Activated T-cell treated with anti-CD3 and anti-CD28 coated beads, Interleukin-2, amount 50 U/mL, for 24 hours (primary cell): ENCODE data around the gene SIMC1.
"Not testable (repeated sequence)": the region's sequence is repeated elsewhere in the genome, so short reads cannot be mapped to it uniquely, and the experiment has no call there.

Experiments used
- DNase-seq: peaks from one replicate; pipeline ENCODE4 v3.0.0-alpha.2; 2020
- H3K27ac Mint-ChIP-seq: 2 replicates; pipeline ENCODE4 v1.8.0; 2020; ENCODE audit warnings: mild to moderate bottlenecking, mixed read lengths
- H3K27me3 Mint-ChIP-seq: 2 replicates; pipeline ENCODE4 v1.8.0; 2020; ENCODE audit warnings: mixed read lengths
- H3K36me3 Mint-ChIP-seq: 2 replicates; pipeline ENCODE4 v1.8.0; 2020; ENCODE audit warnings: low read depth, mixed read lengths
- H3K4me1 Mint-ChIP-seq: 2 replicates; pipeline ENCODE4 v1.8.0; 2020; ENCODE audit warnings: low read depth, mixed read lengths
- H3K4me3 Mint-ChIP-seq: 2 replicates; pipeline ENCODE4 v1.8.0; 2020; ENCODE audit warnings: mild to moderate bottlenecking, moderate library complexity, mixed read lengths
- H3K9me3 Mint-ChIP-seq: 2 replicates; pipeline ENCODE4 v1.8.0; 2020; ENCODE audit warnings: mixed read lengths

SIMC1 gene

DNA sequence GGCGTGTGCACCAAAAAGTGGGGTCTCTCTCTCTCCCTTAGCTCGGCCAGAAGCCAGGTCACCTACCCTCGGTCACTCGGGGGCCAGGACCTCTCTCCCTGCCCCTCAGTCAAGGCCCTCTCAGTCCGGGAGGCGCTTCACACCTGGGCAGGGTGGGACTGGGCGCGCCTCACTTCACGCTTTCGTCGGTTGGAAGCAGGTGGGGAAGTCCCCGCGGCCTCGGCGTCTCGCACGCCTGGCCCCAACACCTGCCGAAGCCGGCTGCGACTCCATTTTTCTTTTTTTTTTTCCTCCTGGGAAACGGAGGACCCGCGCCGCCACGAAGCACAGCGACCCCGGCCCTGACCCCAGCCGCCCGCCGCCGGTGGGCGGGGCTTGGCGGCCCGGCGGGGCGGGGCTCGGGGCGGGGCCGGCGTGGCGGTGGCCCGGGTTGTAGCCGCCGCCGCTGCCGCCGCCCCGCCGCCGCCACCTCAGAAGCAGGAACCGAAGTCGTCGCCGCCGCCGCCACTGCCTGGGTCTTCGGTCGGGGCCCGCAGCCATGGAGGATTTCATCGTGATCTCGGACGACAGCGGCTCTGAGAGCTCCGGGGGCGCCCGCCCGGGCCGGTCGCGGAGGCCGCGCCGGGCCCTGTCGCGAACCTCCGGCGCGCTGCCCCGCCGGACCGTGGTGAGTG lies at the start of gene SIMC1:
Gene SIMC1 (plus strand): TSS at position 454 of the 674 bp plus-strand sequence. CDS start 85 bp downstream, at position 539.
- not testable (repeated sequence) for H3K4me1 Mint-ChIP-seq, H3K27me3 Mint-ChIP-seq, H3K36me3 Mint-ChIP-seq, H3K9me3 Mint-ChIP-seq, H3K27ac Mint-ChIP-seq
- DNase-seq: peak; percentile 77
- H3K4me3 Mint-ChIP-seq: peak within 1 kb of the TSS; percentile 73

- DNase-seq: no peak
- no peaks in the 10 kb centered on the region for H3K9me3 Mint-ChIP-seq
- no peaks in the 10 kb centered on the region for H3K36me3 Mint-ChIP-seq
- no peak overlapping the region for H3K27ac Mint-ChIP-seq
- peaks cover 3% of the 10 kb centered on the region for H3K27me3 Mint-ChIP-seq
- no peak overlapping the region for H3K4me3 Mint-ChIP-seq
- no peaks in the 10 kb centered on the region for H3K4me1 Mint-ChIP-seq
These were observed 49.6 kb upstream of the SIMC1 start for GRCh38 chr5:176188506-176189193.

- Mint-ChIP-seq H3K27ac (no peak overlapping the region), H3K36me3 (no peaks in the 10 kb centered on the region)
These were observed 48.4 kb upstream of the SIMC1 start for GRCh38 chr5:176189857-176190256.

GRCh38 chr5:176190886-176191755 lies 47.1 kb upstream of the SIMC1 start:
- DNase-seq: no peak
- peaks cover 5% of the 10 kb centered on the region for H3K4me1 Mint-ChIP-seq
- H3K36me3 Mint-ChIP-seq: no peaks in the 10 kb centered on the region
- no peaks in the 10 kb centered on the region for H3K9me3 Mint-ChIP-seq
- no peak overlapping the region for H3K4me3 Mint-ChIP-seq
- peaks cover 9% of the 10 kb centered on the region for H3K27me3 Mint-ChIP-seq
- no peak overlapping the region for H3K27ac Mint-ChIP-seq

More at GRCh38 chr5:176189857-176190256, 48.4 kb upstream of the SIMC1 start:
- H3K4me3 Mint-ChIP-seq: no peak overlapping the region
- peaks cover 6% of the 10 kb centered on the region for H3K27me3 Mint-ChIP-seq
- no peaks in the 10 kb centered on the region for H3K9me3 Mint-ChIP-seq
- no peaks in the 10 kb centered on the region for H3K4me1 Mint-ChIP-seq
- DNase-seq: no peak

GRCh38 chr5:176192094-176192721 lies 46.0 kb upstream of the SIMC1 start:
- H3K27ac Mint-ChIP-seq: no peak overlapping the region
- no peaks in the 10 kb centered on the region for H3K9me3 Mint-ChIP-seq
- H3K4me3 Mint-ChIP-seq: no peak overlapping the region
- peaks cover 10% of the 10 kb centered on the region for H3K27me3 Mint-ChIP-seq
- no peak for DNase-seq
- H3K36me3 Mint-ChIP-seq: no peaks in the 10 kb centered on the region
- peaks cover 5% of the 10 kb centered on the region for H3K4me1 Mint-ChIP-seq

DNA sequence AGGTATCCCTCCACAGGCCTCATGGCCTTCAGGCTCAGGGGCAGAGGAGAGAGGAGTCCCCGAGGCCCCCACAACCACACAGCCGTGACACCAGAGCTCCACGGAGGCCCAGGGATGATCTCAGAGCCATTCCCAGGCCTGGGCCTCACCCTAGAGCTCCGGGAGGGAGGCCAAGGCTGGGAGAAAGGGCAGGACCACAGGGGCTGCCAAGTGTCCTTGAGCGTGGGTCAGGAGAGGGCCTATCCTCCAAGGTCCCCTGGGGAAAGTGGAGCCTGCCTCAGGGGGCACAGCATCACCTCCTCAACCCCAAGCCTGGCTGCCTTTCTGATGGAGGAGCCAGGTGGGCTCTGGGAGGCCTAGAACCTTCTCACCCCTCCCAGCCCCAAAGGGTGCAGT lies 45.5 kb upstream of the SIMC1 start:
- not testable (repeated sequence) for H3K4me3 Mint-ChIP-seq, DNase-seq, H3K4me1 Mint-ChIP-seq, H3K27ac Mint-ChIP-seq, H3K36me3 Mint-ChIP-seq, H3K9me3 Mint-ChIP-seq
- peaks cover 15% of the 10 kb centered on the region for H3K27me3 Mint-ChIP-seq

- H3K9me3 Mint-ChIP-seq, H3K36me3 Mint-ChIP-seq, H3K27ac Mint-ChIP-seq, DNase-seq, H3K4me3 Mint-ChIP-seq, H3K4me1 Mint-ChIP-seq: not testable (repeated sequence)
- H3K27me3 Mint-ChIP-seq: peaks cover 17% of the 10 kb centered on the region
These were observed 44.6 kb upstream of the SIMC1 start for GRCh38 chr5:176193636-176194035.

- H3K4me3 Mint-ChIP-seq, H3K27ac Mint-ChIP-seq, H3K9me3 Mint-ChIP-seq, H3K36me3 Mint-ChIP-seq, H3K4me1 Mint-ChIP-seq: not testable (repeated sequence)
- peaks cover 20% of the 10 kb centered on the region for H3K27me3 Mint-ChIP-seq
- peak; percentile 43 for DNase-seq
These were observed 43.8 kb upstream of the SIMC1 start for GRCh38 chr5:176194238-176195083.

DNA sequence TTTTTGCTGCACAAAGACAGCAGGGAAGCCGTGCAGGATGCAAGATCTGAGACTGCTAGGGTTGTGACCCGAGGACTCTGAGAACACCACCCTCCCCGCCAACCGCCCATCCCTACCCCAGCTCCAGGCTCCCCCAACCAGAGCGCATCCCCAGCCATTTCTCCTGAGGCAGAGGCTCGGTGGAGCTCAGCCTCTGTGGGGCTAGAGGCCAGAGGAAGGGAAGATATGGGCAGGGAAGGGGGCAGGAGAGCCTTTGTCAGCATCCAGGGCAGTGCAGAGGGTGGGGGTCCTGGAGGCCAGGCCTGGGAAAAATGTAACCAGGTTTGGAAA lies 43.2 kb upstream of the SIMC1 start:
- not testable (repeated sequence) for DNase-seq, H3K36me3 Mint-ChIP-seq, H3K4me1 Mint-ChIP-seq, H3K9me3 Mint-ChIP-seq, H3K27ac Mint-ChIP-seq, H3K4me3 Mint-ChIP-seq
- peaks cover 26% of the 10 kb centered on the region for H3K27me3 Mint-ChIP-seq

DNA sequence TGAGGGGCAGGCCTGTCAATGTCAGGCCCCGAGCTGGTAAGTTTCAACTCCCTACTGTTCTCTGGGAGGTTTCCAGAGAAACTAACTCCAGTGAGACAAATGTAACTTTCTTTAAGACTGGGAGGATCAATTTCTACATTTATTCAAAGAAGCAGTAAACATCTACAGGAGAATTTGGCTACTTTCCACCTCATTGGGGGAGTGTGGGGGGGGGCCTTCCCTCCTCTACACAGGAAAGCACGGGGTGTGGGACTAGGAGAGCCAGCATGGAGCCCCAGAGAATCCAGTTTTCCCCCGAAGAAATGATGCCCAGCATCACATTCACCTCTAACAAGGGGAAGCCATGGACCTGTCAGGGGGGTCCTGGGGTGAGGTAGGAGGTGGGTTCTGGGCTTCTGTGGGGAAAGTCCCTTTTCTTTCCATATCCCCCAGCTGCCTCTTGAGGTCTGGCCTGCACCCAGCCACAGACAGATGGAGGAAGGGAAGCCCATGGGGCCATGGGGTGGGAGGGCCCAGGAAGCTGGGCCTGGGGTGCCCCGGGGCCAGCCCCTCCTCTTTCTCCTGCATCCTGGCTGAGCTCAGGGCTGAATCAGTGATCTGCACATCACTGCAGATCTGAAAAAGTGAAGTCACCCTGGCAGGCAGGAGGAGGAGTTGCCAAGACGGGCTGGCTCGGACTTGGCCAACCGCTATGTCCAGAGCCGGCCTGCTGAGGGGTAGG lies 42.6 kb upstream of the SIMC1 start:
- H3K36me3 Mint-ChIP-seq, H3K4me3 Mint-ChIP-seq, DNase-seq, H3K9me3 Mint-ChIP-seq, H3K27ac Mint-ChIP-seq, H3K4me1 Mint-ChIP-seq: not testable (repeated sequence)
- H3K27me3 Mint-ChIP-seq: peaks cover 29% of the 10 kb centered on the region

GRCh38 chr5:176196781-176197180 lies 41.4 kb upstream of the SIMC1 start:
- H3K27ac Mint-ChIP-seq, H3K9me3 Mint-ChIP-seq, DNase-seq, H3K4me3 Mint-ChIP-seq, H3K36me3 Mint-ChIP-seq, H3K4me1 Mint-ChIP-seq: not testable (repeated sequence)
- H3K27me3 Mint-ChIP-seq: peaks cover 29% of the 10 kb centered on the region

DNA sequence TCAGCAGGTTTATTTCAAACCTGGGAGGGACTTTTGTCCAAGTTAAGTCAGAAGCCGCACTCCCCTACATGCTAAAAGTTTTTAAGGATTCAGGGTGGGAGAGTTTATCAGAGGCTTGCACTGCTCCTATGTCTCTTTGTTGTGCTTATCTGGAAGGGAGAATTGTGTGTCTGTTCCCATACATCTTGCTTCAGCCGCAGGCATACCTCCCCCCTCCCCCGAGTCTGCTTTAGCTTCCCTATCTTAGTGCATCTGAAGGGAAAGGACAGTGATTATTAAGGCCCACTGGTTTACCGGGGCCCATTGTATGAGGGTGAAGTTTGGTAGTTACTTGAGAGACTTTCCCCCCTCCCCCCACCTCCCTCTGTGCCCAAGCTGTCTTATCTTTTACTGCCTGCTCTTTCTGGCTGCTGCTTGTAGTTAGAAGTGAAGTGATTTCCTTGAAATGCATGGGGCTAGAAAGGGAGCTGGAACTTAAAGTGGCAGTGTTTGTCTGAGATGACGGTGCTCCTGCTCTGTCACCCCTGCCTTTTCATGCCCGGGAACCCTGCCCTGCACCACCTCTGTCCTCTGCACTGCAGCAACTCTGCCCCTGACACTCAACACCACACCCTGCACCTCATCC lies 40.9 kb upstream of the SIMC1 start:
- not testable (repeated sequence) for H3K4me3 Mint-ChIP-seq, H3K27ac Mint-ChIP-seq, H3K9me3 Mint-ChIP-seq, H3K4me1 Mint-ChIP-seq, DNase-seq, H3K36me3 Mint-ChIP-seq
- peaks cover 29% of the 10 kb centered on the region for H3K27me3 Mint-ChIP-seq

DNA sequence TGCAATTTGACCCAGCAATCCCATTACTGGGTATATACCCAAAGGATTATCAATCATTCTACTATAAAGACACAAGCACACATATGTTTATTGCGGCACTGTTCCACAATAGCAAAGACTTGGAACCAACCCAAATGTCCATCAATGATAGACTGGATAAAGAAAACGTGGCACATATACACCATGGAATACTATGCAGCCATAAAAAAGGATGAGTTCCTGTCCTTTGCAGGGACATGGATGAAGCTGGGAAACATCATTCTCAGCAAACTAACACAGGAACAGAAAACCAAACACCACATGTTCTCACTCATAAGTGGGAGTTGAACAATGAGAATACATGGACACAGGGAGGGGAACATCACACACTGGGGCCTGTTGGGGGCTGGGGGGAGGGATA lies 39.9 kb upstream of the SIMC1 start:
- not testable (repeated sequence) for H3K4me1 Mint-ChIP-seq, H3K36me3 Mint-ChIP-seq, H3K4me3 Mint-ChIP-seq, H3K9me3 Mint-ChIP-seq, H3K27ac Mint-ChIP-seq, DNase-seq
- peaks cover 31% of the 10 kb centered on the region for H3K27me3 Mint-ChIP-seq
